DMS79 (cell line): ENCODE data around the gene SP8.

Experiments used
- DNase-seq: peaks from one replicate; lab custom pipeline; 2025; lab: John Stamatoyannopoulos, UW

The SP8 gene

GRCh38 chr7:20749906-20750305 lies 36.8 kb downstream of the SP8 start:
- no peak for DNase-seq

GRCh38 chr7:20748853-20749252 lies 37.8 kb downstream of the SP8 start:
- no peak for DNase-seq

- no peak for DNase-seq
These were observed 39.7 kb downstream of the SP8 start for GRCh38 chr7:20747001-20747400.

- no peak for DNase-seq
These were observed 41.0 kb downstream of the SP8 start for GRCh38 chr7:20745702-20746101.

GRCh38 chr7:20744954-20745446 lies 41.7 kb downstream of the SP8 start:
- DNase-seq, result no peak

GRCh38 chr7:20742913-20743312 lies 43.8 kb downstream of the SP8 start:
- DNase-seq, result no peak

GRCh38 chr7:20741801-20742200 lies 44.9 kb downstream of the SP8 start:
- DNase-seq, result no peak

GRCh38 chr7:20738518-20739481 lies 47.9 kb downstream of the SP8 start:
- DNase-seq, result no peak

GRCh38 chr7:20737840-20738448 lies 48.7 kb downstream of the SP8 start:
- no peak for DNase-seq

- no peak for DNase-seq
These were observed 51.2 kb downstream of the SP8 start for GRCh38 chr7:20735346-20736065.
